Lower lobe of right lung (tissue), 2 donors: ENCODE data around the gene SMIM32. TPM values are rescaled to one million over a fixed set of nuclear protein-coding genes. Genes with fewer than 3 reads are reported as not detected.

ENCODE experiments used
- ATAC-seq, 2 donors: fragments of 200-7000 bp; cut with Tn5 transposase; one replicate each; pipeline ENCODE4 v1.9.1; 2020 to 2022; ENCODE audit warnings: mild to moderate bottlenecking in 2 of 2, moderate library complexity in 2 of 2
- DNase-seq: peaks from one replicate; pipeline ENCODE4 v3.0.0-alpha.2; 2020
- H3K27ac ChIP-seq: fragments of 200-600 bp; one replicate; pipeline ENCODE4 v1.8.0; 2022
- H3K27me3 ChIP-seq: fragments of 200-600 bp; one replicate; pipeline ENCODE4 v1.8.0; 2022; ENCODE audit warnings: low read depth
- H3K36me3 ChIP-seq: fragments of 200-600 bp; one replicate; pipeline ENCODE4 v1.8.0; 2022; ENCODE audit warnings: mild to moderate bottlenecking
- H3K4me1 ChIP-seq: fragments of 200-600 bp; one replicate; pipeline ENCODE4 v1.8.0; 2022
- H3K4me3 ChIP-seq: fragments of 200-600 bp; one replicate; pipeline ENCODE4 v1.8.0; 2022; ENCODE audit warnings: mild to moderate bottlenecking
- H3K9me3 ChIP-seq: fragments of 200-600 bp; one replicate; pipeline ENCODE4 v1.8.0; 2022
- CTCF ChIP-seq: fragments of 200-600 bp; IDR thresholded peaks from one replicate; pipeline ENCODE4 v1.8.0; 2022; ENCODE audit warnings: antibody characterized with exemption, mild to moderate bottlenecking
- intact Hi-C: fragments of 100-400 bp; cut with DNase I; formaldehyde crosslinking; loops from one replicate; pipeline ENCODE4 v1.11.0; 2022
- total RNA-seq: library from RNA; stranded (reverse); fragmentation: NEBNext Ultra II Directional; extraction: Animal tissue kit (Norgen Biotek cat#: 25700); gene quantifications from one replicate; pipeline ENCODE4 v1.2.1, GENCODE V29; 2021
- donor health status: DM: no; HTN: yes; CAD: no; lungs with severe emphysema.

Gene SMIM32
- total RNA-seq, 1 donor from 2014 or later, result not detected

- H3K27me3 ChIP-seq, result no peaks in the 10 kb centered on the region
- no peak overlapping the region for H3K27ac ChIP-seq
- no peak for TF ChIP-seq CTCF
- H3K4me3 ChIP-seq, result no peak overlapping the region
- no peak for DNase-seq
- H3K4me1 ChIP-seq, result no peaks in the 10 kb centered on the region
- intact Hi-C loops, result no loop called here
- ATAC-seq, result no peak
- no peaks in the 10 kb centered on the region for H3K9me3 ChIP-seq
- H3K36me3 ChIP-seq, result no peaks in the 10 kb centered on the region
These were observed 42.4 kb upstream of the SMIM32 start for GRCh38 chr5:136235321-136235720.

GRCh38 chr5:136232316-136232715 lies 39.4 kb upstream of the SMIM32 start:
- Histone ChIP-seq H3K4me3 (no peak overlapping the region), H3K9me3 (no peaks in the 10 kb centered on the region), H3K36me3 (no peaks in the 10 kb centered on the region), H3K4me1 (no peaks in the 10 kb centered on the region), H3K27ac (no peak overlapping the region), H3K27me3 (peaks cover 17% of the 10 kb centered on the region)
- ATAC-seq (no peak), DNase-seq (no peak)
- TF ChIP-seq CTCF, result no peak
- intact Hi-C loops, result no loop called here

GRCh38 chr5:136230176-136230575 lies 37.2 kb upstream of the SMIM32 start:
- Histone ChIP-seq H3K27me3 (peaks cover 17% of the 10 kb centered on the region), H3K27ac (no peak overlapping the region), H3K4me3 (no peak overlapping the region), H3K4me1 (no peaks in the 10 kb centered on the region), H3K9me3 (no peaks in the 10 kb centered on the region), H3K36me3 (no peaks in the 10 kb centered on the region)
- TF ChIP-seq CTCF, result no peak
- DNase-seq (no peak), ATAC-seq (no peak)
- intact Hi-C loops, result no loop called here

- intact Hi-C loops, result no loop called here
- H3K9me3 ChIP-seq, result no peaks in the 10 kb centered on the region
- ATAC-seq (no peak), DNase-seq (no peak)
- no peak overlapping the region for H3K4me3 ChIP-seq
- no peaks in the 10 kb centered on the region for H3K36me3 ChIP-seq
- H3K4me1 ChIP-seq, result no peaks in the 10 kb centered on the region
- no peak for TF ChIP-seq CTCF
- H3K27me3 ChIP-seq, result peaks cover 17% of the 10 kb centered on the region
- no peak overlapping the region for H3K27ac ChIP-seq
These were observed 35.3 kb upstream of the SMIM32 start for GRCh38 chr5:136228136-136228757.

- H3K4me1 ChIP-seq, result no peaks in the 10 kb centered on the region
- no peaks in the 10 kb centered on the region for H3K36me3 ChIP-seq
- no peaks in the 10 kb centered on the region for H3K9me3 ChIP-seq
- no peak overlapping the region for H3K4me3 ChIP-seq
- no peak for TF ChIP-seq CTCF
- H3K27ac ChIP-seq, result no peak overlapping the region
- ATAC-seq (no peak), DNase-seq (no peak)
- H3K27me3 ChIP-seq, result peaks cover 17% of the 10 kb centered on the region
- intact Hi-C loops, result no loop called here
These were observed 33.4 kb upstream of the SMIM32 start for GRCh38 chr5:136226401-136226800.
